HepG2 (cell line): ENCODE measurements around the gene SNRNP27. TPM values are rescaled to one million over a fixed set of nuclear protein-coding genes. Genes with fewer than 3 reads are reported as not detected.

ENCODE experiments used
- BATF2 ChIP-seq: sonication (generic); formaldehyde crosslinking; IDR thresholded peaks from 2 replicates; pipeline ENCODE4 v1.8.0; 2022; ENCODE audit warnings: mild to moderate bottlenecking, missing genetic modification reagents, moderate library complexity
- CEBPG ChIP-seq: IDR thresholded peaks from 2 replicates; pipeline ENCODE4 v1.6.1; 2016
- CREB1 ChIP-seq, 2 experiments: fragments of 450-650 bp in 1 of 2; IDR thresholded peaks; 2 replicates each; pipeline ENCODE4 v1.6.1; 2016 to 2017; ENCODE audit warnings: control low read depth in 1 of 2, mild to moderate bottlenecking in 1 of 2, missing compliant biosample characterization in 1 of 2, missing genetic modification characterization in 1 of 2
- E2F5 ChIP-seq: sonication (generic); formaldehyde crosslinking; conservative IDR thresholded peaks from 2 replicates; pipeline ENCODE4 v1.4.0; 2020; ENCODE audit warnings: missing genetic modification reagents
- FOXP1 ChIP-seq, 2 experiments: fragments of 450-650 bp in 1 of 2; IDR thresholded peaks; 2 replicates each; pipeline ENCODE4 v1.6.1; 2017 to 2018; ENCODE audit warnings: antibody characterized with exemption in 1 of 2
- GATAD2A ChIP-seq: IDR thresholded peaks from 2 replicates; pipeline ENCODE4 v1.6.1; 2016
- HIVEP1 ChIP-seq: sonication (generic); formaldehyde crosslinking; IDR thresholded peaks from 2 replicates; pipeline ENCODE4 v1.4.0; 2020; ENCODE audit warnings: mild to moderate bottlenecking, missing genetic modification reagents
- HNRNPK ChIP-seq: fragments of 200-400 bp; formaldehyde crosslinking; IDR thresholded peaks from 2 replicates; pipeline ENCODE4 v1.6.1; 2018; ENCODE audit warnings: low read length, low read depth, moderate library complexity, mild to moderate bottlenecking; ENCODE audit not compliant: poor library complexity, severe bottlenecking
- MYPOP ChIP-seq: sonication (generic); formaldehyde crosslinking; IDR thresholded peaks from 2 replicates; pipeline ENCODE4 v1.8.1; 2023; ENCODE audit warnings: mild to moderate bottlenecking, moderate library complexity, missing genetic modification reagents
- NR1H2 ChIP-seq: sonication (generic); formaldehyde crosslinking; IDR thresholded peaks from 2 replicates; pipeline ENCODE4 v1.8.1; 2022; ENCODE audit warnings: low read depth, missing genetic modification reagents, borderline replicate concordance
- PHF21A ChIP-seq: sonication (generic); formaldehyde crosslinking; IDR thresholded peaks from 2 replicates; pipeline ENCODE4 v1.5.0; 2020; ENCODE audit warnings: mild to moderate bottlenecking, missing genetic modification reagents
- PRMT3 ChIP-seq: sonication (generic); formaldehyde crosslinking; IDR thresholded peaks from 2 replicates; pipeline ENCODE4 v1.8.1; 2022; ENCODE audit warnings: low read depth, mild to moderate bottlenecking, moderate library complexity, missing genetic modification reagents, borderline replicate concordance
- RCOR2 ChIP-seq: IDR thresholded peaks from 2 replicates; pipeline ENCODE4 v1.6.1; 2016; ENCODE audit warnings: missing biosample characterization, missing genetic modification reagents
- SMC3 ChIP-seq: IDR thresholded peaks from 2 replicates; pipeline ENCODE4 v1.6.1; 2011; ENCODE audit warnings: low read length, improper control_type of control experiment
- SRSF4 ChIP-seq: fragments of 200-400 bp; formaldehyde crosslinking; IDR thresholded peaks from one replicate; pipeline ENCODE4 v1.6.1; 2018; ENCODE audit warnings: mild to moderate bottlenecking, low read depth, low read length, moderate library complexity; ENCODE audit not compliant: poor library complexity, severe bottlenecking
- TBX3 ChIP-seq: fragments of 450-650 bp; IDR thresholded peaks from 2 replicates; pipeline ENCODE4 v1.6.1; 2017; ENCODE audit warnings: antibody characterized with exemption, mild to moderate bottlenecking, inconsistent platforms, borderline replicate concordance
- TFDP1 ChIP-seq: IDR thresholded peaks from 2 replicates; pipeline ENCODE4 v1.6.1; 2016; ENCODE audit warnings: missing compliant biosample characterization, missing genetic modification reagents, borderline replicate concordance
- ZFYVE20 ChIP-seq: sonication (generic); formaldehyde crosslinking; IDR thresholded peaks from 2 replicates; pipeline ENCODE4 v1.8.0; 2023; ENCODE audit warnings: low read depth, mild to moderate bottlenecking, moderate library complexity, missing genetic modification reagents, borderline replicate concordance
- ZNF121 ChIP-seq: sonication (generic); formaldehyde crosslinking; IDR thresholded peaks from 2 replicates; pipeline ENCODE4 v1.5.0; 2020; ENCODE audit warnings: mild to moderate bottlenecking, missing genetic modification reagents
- ZNF430 ChIP-seq: sonication (generic); formaldehyde crosslinking; IDR thresholded peaks from 2 replicates; pipeline ENCODE4 v1.9.0; 2021; ENCODE audit warnings: mild to moderate bottlenecking, missing genetic modification reagents
- ZNF550 ChIP-seq: sonication (generic); formaldehyde crosslinking; IDR thresholded peaks from 2 replicates; pipeline ENCODE4 v1.4.0; 2020; ENCODE audit warnings: mild to moderate bottlenecking, missing genetic modification reagents, borderline replicate concordance
- ZNF629 ChIP-seq: sonication (generic); formaldehyde crosslinking; conservative IDR thresholded peaks from 2 replicates; pipeline ENCODE4 v1.5.0; 2020; ENCODE audit warnings: missing genetic modification reagents
- polyA plus RNA-seq, 8 experiments: library from polyadenylated mRNA; depleted of rRNA in 3 of 8; stranded (reverse) in 7 of 8; unstranded in 1 of 8; fragments of >200 nt; fragmentation: Illumina TruSeq in 4 of 8; extraction: Trizol in 4 of 8; gene quantifications; 2 replicates each; pipeline versions ENCODE4 v1.2.1 to v1.2.3, GENCODE V29; 2011 to 2016; ENCODE audit warnings: low read depth in 4 of 8, missing spikeins in 1 of 8, mixed read lengths in 1 of 8; ENCODE audit not compliant: insufficient read depth in 1 of 8
- total RNA-seq, 5 experiments: library from RNA; depleted of rRNA; stranded (reverse); fragments of >200 nt; fragmentation: Illumina TruSeq; extraction: Trizol; gene quantifications; 2 replicates each; pipeline ENCODE4 v1.2.3, GENCODE V29; 2016; ENCODE audit warnings: low read depth in 1 of 5
- TF ChIP-seq, protein P1 (sequence below): IDR thresholded peaks from 2 replicates; pipeline ENCODE4 v1.6.1; 2018; ENCODE audit warnings: missing genetic modification reagents
- TF ChIP-seq, protein P2 (sequence below): sonication (generic); formaldehyde crosslinking; IDR thresholded peaks from 2 replicates; pipeline ENCODE4 v1.4.0; 2020; ENCODE audit warnings: missing genetic modification reagents

The SNRNP27 gene
- total and polyA plus RNA-seq, 2 of the 13 experiments (the other 11 are each of a cell fraction or from before 2014, with no cell fraction given) = 49.8 to 54.6 TPM

DNA sequence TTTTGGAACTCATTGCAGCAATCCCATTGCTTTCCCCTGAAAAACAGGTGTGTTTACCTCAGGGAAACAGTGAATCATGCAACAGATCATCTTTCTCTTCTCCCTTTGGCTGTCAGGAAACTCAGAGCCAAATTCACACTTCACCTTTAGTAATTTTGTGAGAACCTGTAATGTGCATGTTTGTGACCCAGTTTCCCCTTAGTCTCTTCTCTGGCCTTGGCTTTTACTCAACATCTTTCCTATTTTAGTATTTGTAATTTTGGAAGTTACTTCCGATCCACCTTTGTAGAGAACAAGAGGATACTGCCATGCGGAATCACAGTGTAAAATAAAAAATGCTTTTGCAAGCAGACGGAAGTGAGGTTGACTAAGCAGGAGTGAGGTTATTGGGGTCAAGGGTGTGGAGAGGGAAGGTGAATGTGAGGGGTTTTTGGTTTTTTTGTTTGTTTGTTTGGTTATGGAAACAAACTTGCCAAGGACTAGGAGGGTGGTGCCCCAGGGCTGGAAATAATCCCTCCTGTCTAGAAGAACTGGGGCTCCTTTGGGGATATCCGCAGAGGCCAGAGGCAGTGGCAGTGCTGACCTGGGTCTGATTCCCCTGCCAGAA, 53.7 kb downstream of the SNRNP27 start (continued):
- TF ChIP-seq RCOR2 (CRISPR knock-in tag) = peak; percentile 85
- no peak for TF ChIP-seq TBX3
- no peak for TF ChIP-seq E2F5 (CRISPR knock-in tag)
- no peak for TF ChIP-seq MYPOP (CRISPR knock-in tag)
- no peak for TF ChIP-seq SRSF4
- TF ChIP-seq HNRNPK = peak; percentile 24
- TF ChIP-seq ZNF629 = no peak
- no peak for TF ChIP-seq TFDP1 (CRISPR knock-in tag)
- TF ChIP-seq SMC3 = no peak
- TF ChIP-seq BATF2 (CRISPR knock-in tag) = no peak
- no peak for TF ChIP-seq PRMT3
- peak; percentile 15; the same call in 1 of the 2 replicates for TF ChIP-seq ZNF430 (CRISPR knock-in tag)
- TF ChIP-seq NR1H2 = no peak
- no peak for TF ChIP-seq ZFYVE20 (CRISPR knock-in tag)
- TF ChIP-seq, protein P1, sequence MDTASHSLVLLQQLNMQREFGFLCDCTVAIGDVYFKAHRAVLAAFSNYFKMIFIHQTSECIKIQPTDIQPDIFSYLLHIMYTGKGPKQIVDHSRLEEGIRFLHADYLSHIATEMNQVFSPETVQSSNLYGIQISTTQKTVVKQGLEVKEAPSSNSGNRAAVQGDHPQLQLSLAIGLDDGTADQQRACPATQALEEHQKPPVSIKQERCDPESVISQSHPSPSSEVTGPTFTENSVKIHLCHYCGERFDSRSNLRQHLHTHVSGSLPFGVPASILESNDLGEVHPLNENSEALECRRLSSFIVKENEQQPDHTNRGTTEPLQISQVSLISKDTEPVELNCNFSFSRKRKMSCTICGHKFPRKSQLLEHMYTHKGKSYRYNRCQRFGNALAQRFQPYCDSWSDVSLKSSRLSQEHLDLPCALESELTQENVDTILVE (CRISPR knock-in tag) = 0 out of 2 replicates have a peak, but pooled peaks have one; percentile 5
- TF ChIP-seq, protein P2, sequence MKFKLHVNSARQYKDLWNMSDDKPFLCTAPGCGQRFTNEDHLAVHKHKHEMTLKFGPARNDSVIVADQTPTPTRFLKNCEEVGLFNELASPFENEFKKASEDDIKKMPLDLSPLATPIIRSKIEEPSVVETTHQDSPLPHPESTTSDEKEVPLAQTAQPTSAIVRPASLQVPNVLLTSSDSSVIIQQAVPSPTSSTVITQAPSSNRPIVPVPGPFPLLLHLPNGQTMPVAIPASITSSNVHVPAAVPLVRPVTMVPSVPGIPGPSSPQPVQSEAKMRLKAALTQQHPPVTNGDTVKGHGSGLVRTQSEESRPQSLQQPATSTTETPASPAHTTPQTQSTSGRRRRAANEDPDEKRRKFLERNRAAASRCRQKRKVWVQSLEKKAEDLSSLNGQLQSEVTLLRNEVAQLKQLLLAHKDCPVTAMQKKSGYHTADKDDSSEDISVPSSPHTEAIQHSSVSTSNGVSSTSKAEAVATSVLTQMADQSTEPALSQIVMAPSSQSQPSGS (CRISPR knock-in tag) = no peak
- TF ChIP-seq HIVEP1 = no peak
- TF ChIP-seq ZNF121 = no peak
- TF ChIP-seq CEBPG = 0 out of 2 replicates have a peak, but pooled peaks have one; percentile 18
- no peak for TF ChIP-seq ZNF550 (CRISPR knock-in tag)
- no peak for TF ChIP-seq CREB1 (IDR thresholded peaks at IDR 0.05)
- peak; percentile 50; the same call in 1 of the 2 replicates for TF ChIP-seq CREB1 (CRISPR knock-in tag; IDR thresholded peaks at IDR 0.05)
- 0 out of 2 replicates have a peak, but pooled peaks have one; percentile 15 for TF ChIP-seq PHF21A (CRISPR knock-in tag)
- TF ChIP-seq GATAD2A (CRISPR knock-in tag) = peak; percentile 34; the same call in 1 of the 2 replicates
- no peak for TF ChIP-seq FOXP1 (IDR thresholded peaks at IDR 0.05)
- TF ChIP-seq FOXP1 (CRISPR knock-in tag; IDR thresholded peaks at IDR 0.05) = peak; percentile 45; the same call in 1 of the 2 replicates
